ENCODE results near the gene LGALS3BP.

DNA sequence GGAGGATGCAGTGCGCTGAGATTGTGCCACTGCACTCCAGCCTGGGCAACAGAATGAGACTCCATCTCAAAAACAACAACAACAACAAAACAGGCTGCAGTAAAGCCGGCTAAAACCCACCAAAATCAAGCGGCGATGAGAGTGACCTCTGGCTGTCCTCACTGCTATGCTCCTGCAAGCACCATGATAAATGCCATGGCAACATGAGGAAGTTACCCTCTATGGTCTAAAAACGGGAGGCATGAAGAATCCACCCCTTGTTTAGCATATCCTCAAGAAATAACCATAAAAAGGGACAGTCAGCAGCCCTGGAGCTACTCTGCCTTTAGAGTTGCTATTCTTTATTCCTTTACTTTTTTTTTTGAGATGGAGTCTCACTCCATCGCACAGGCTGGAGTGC, 8.4 kb upstream of the LGALS3BP start:
- TF ChIP-seq, protein P1, sequence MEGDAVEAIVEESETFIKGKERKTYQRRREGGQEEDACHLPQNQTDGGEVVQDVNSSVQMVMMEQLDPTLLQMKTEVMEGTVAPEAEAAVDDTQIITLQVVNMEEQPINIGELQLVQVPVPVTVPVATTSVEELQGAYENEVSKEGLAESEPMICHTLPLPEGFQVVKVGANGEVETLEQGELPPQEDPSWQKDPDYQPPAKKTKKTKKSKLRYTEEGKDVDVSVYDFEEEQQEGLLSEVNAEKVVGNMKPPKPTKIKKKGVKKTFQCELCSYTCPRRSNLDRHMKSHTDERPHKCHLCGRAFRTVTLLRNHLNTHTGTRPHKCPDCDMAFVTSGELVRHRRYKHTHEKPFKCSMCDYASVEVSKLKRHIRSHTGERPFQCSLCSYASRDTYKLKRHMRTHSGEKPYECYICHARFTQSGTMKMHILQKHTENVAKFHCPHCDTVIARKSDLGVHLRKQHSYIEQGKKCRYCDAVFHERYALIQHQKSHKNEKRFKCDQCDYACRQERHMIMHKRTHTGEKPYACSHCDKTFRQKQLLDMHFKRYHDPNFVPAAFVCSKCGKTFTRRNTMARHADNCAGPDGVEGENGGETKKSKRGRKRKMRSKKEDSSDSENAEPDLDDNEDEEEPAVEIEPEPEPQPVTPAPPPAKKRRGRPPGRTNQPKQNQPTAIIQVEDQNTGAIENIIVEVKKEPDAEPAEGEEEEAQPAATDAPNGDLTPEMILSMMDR (IDR thresholded peaks at IDR 0.05): no peak
- no peak for TF ChIP-seq POLR2A (IDR thresholded peaks at IDR 0.05)
